Loucy (cell line): Measurements from ENCODE around the gene DSE.

Experiments used
- H2AFZ ChIP-seq: fragments of 200-600 bp; sonication (generic); 2 replicates; pipeline ENCODE4 v1.6.0; 2016; ENCODE audit warnings: antibody characterized with exemption, mild to moderate bottlenecking, low read length, moderate library complexity
- H3F3A ChIP-seq: fragments of 200-600 bp; 2 replicates; pipeline ENCODE4 v1.6.0; 2016; ENCODE audit warnings: antibody characterized with exemption, low read depth, mild to moderate bottlenecking
- H3K27me3 ChIP-seq: fragments of 200-600 bp; sonication (generic); 2 replicates; pipeline ENCODE4 v1.6.1; 2014; ENCODE audit warnings: low read length, mild to moderate bottlenecking; ENCODE audit not compliant: insufficient read depth, poor library complexity, severe bottlenecking
- H3K36me3 ChIP-seq: fragments of 200-600 bp; sonication (generic); 2 replicates; pipeline ENCODE4 v1.6.1; 2016; ENCODE audit warnings: low read length; ENCODE audit not compliant: insufficient read depth
- H3K4me1 ChIP-seq: fragments of 200-600 bp; sonication (generic); 2 replicates; pipeline ENCODE4 v1.5.1; 2014; ENCODE audit warnings: low read length, mild to moderate bottlenecking; ENCODE audit not compliant: insufficient read depth, poor library complexity, severe bottlenecking
- H3K4me2 ChIP-seq: fragments of 200-600 bp; sonication (generic); 2 replicates; pipeline ENCODE4 v1.6.0; 2014; ENCODE audit warnings: antibody characterized with exemption, low read length, low read depth, mild to moderate bottlenecking; ENCODE audit not compliant: poor library complexity, severe bottlenecking
- H3K4me3 ChIP-seq: fragments of 200-600 bp; sonication (generic); 2 replicates; pipeline ENCODE4 v1.5.1; 2014; ENCODE audit warnings: low read length, mild to moderate bottlenecking, mixed read lengths; ENCODE audit not compliant: poor library complexity, severe bottlenecking
- H3K79me2 ChIP-seq: fragments of 200-600 bp; sonication (generic); 2 replicates; pipeline ENCODE4 v1.6.1; 2014; ENCODE audit warnings: low read length; ENCODE audit not compliant: insufficient read depth
- H3K9ac ChIP-seq: fragments of 200-600 bp; sonication (generic); 2 replicates; pipeline ENCODE4 v1.6.0; 2014; ENCODE audit warnings: mild to moderate bottlenecking, low read depth, low read length, moderate library complexity; ENCODE audit not compliant: poor library complexity, severe bottlenecking
- H3K9me2 ChIP-seq: fragments of 200-600 bp; sonication (generic); replicated peaks from 2 replicates; pipeline ENCODE4 v1.6.1; 2016; ENCODE audit warnings: low read depth, low read length, mixed read lengths
- H3K9me3 ChIP-seq: fragments of 200-600 bp; sonication (generic); 2 replicates; pipeline ENCODE4 v1.6.1; 2014; ENCODE audit warnings: mild to moderate bottlenecking, antibody characterized with exemption, low read length, low read depth; ENCODE audit not compliant: insufficient read depth
- H4K20me1 ChIP-seq: fragments of 200-600 bp; sonication (generic); 2 replicates; pipeline ENCODE4 v1.6.0; 2014; ENCODE audit warnings: antibody characterized with exemption, low read length, mild to moderate bottlenecking; ENCODE audit not compliant: insufficient read depth, poor library complexity, severe bottlenecking
- CTCF ChIP-seq: fragments of 200-600 bp; sonication (generic); conservative IDR thresholded peaks from 2 replicates; pipeline ENCODE4 v1.5.1; 2014; ENCODE audit warnings: mild to moderate bottlenecking, antibody characterized with exemption, low read length
- EZH2phosphoT487 ChIP-seq: fragments of 200-600 bp; IDR thresholded peaks from 2 replicates; pipeline ENCODE4 v1.6.1; 2018; ENCODE audit warnings: antibody characterized with exemption, mild to moderate bottlenecking, moderate library complexity, borderline replicate concordance

The DSE gene

GRCh38 chr6:116395647-116396046, 24.9 kb downstream of the DSE start:
- Histone ChIP-seq H3K4me3 (no peak overlapping the region), H2AFZ (no peak overlapping the region), H3K27me3 (no peaks in the 10 kb centered on the region), H3K36me3 (no peaks in the 10 kb centered on the region), H3K4me2 (no peak overlapping the region), H3K9ac (no peak overlapping the region), H3K9me2 (no peaks in the 10 kb centered on the region), H3K79me2 (no peaks in the 10 kb centered on the region), H3K9me3 (no peaks in the 10 kb centered on the region), H3F3A (no peaks in the 10 kb centered on the region), H3K4me1 (peaks cover 20% of the 10 kb centered on the region), H4K20me1 (no peaks in the 10 kb centered on the region)
- TF ChIP-seq EZH2phosphoT487 (no peak), CTCF (no peak)

GRCh38 chr6:116396441-116396840, 25.7 kb downstream of the DSE start:
- peaks cover 15% of the 10 kb centered on the region for H3K4me1 ChIP-seq
- no peak overlapping the region for H3K9ac ChIP-seq
- no peaks in the 10 kb centered on the region for H3K36me3 ChIP-seq
- TF ChIP-seq EZH2phosphoT487 = no peak
- no peak for TF ChIP-seq CTCF
- no peaks in the 10 kb centered on the region for H3K79me2 ChIP-seq
- no peak overlapping the region for H2AFZ ChIP-seq
- H4K20me1 ChIP-seq = no peaks in the 10 kb centered on the region
- H3K9me3 ChIP-seq = no peaks in the 10 kb centered on the region
- no peak overlapping the region for H3K4me3 ChIP-seq
- H3F3A ChIP-seq = no peaks in the 10 kb centered on the region
- H3K4me2 ChIP-seq = no peak overlapping the region
- H3K27me3 ChIP-seq = no peaks in the 10 kb centered on the region
- no peaks in the 10 kb centered on the region for H3K9me2 ChIP-seq

- Histone ChIP-seq H3K4me3 (no peak overlapping the region), H3K9me2 (no peaks in the 10 kb centered on the region), H3K4me1 (peaks cover 4% of the 10 kb centered on the region), H3K9ac (no peak overlapping the region), H3K4me2 (no peak overlapping the region), H3K9me3 (no peaks in the 10 kb centered on the region), H4K20me1 (no peaks in the 10 kb centered on the region), H3K79me2 (no peaks in the 10 kb centered on the region), H3F3A (no peaks in the 10 kb centered on the region), H3K27me3 (no peaks in the 10 kb centered on the region), H2AFZ (no peak overlapping the region), H3K36me3 (no peaks in the 10 kb centered on the region)
- TF ChIP-seq EZH2phosphoT487 (no peak), CTCF (no peak)
These were observed 27.2 kb downstream of the DSE start for GRCh38 chr6:116397914-116398313.
